GM12878 (cell line): ENCODE data around the gene PDZD2. TPM values are rescaled to one million over a fixed set of nuclear protein-coding genes. Genes with fewer than 3 reads are reported as not detected.

Experiments
- BACH1 ChIP-seq: fragments of 450-650 bp; IDR thresholded peaks from 2 replicates; pipeline ENCODE4 v1.6.1; 2017; ENCODE audit warnings: mild to moderate bottlenecking, borderline replicate concordance
- CBX3 ChIP-seq: fragments of 200-600 bp; sonication (generic); IDR thresholded peaks from 2 replicates; pipeline ENCODE4 v1.6.1; 2016; ENCODE audit warnings: low read depth, borderline replicate concordance
- DPF2 ChIP-seq: fragments of 450-650 bp; IDR thresholded peaks from 2 replicates; pipeline ENCODE4 v1.6.1; 2017; ENCODE audit warnings: mild to moderate bottlenecking
- EGR1 ChIP-seq, 2 experiments: IDR thresholded peaks; 1 replicate in 1 of 2; 2 replicates in 1 of 2; pipeline ENCODE4 v1.6.1; 2011 to 2012; ENCODE audit warnings: low read depth in 2 of 2, low read length in 2 of 2, borderline replicate concordance in 1 of 2, mild to moderate bottlenecking in 1 of 2, moderate library complexity in 1 of 2
- IRF4 ChIP-seq: IDR thresholded peaks from 2 replicates; pipeline ENCODE4 v1.6.1; 2011; ENCODE audit warnings: low read depth, low read length
- JUNB ChIP-seq: IDR thresholded peaks from 2 replicates; pipeline ENCODE4 v1.6.1; 2016; ENCODE audit warnings: antibody characterized with exemption, mild to moderate bottlenecking
- MEF2A ChIP-seq: IDR thresholded peaks from 2 replicates; pipeline ENCODE4 v1.6.1; 2011; ENCODE audit warnings: low read depth, mild to moderate bottlenecking, low read length, moderate library complexity; ENCODE audit not compliant: insufficient read depth
- MYB ChIP-seq: fragments of 150-350 bp; IDR thresholded peaks from 2 replicates; pipeline ENCODE4 v1.6.1; 2014; ENCODE audit warnings: mild to moderate bottlenecking, low read depth, low read length, borderline replicate concordance
- MYC ChIP-seq: IDR thresholded peaks from 2 replicates; pipeline ENCODE4 v1.6.1; 2011; ENCODE audit warnings: mild to moderate bottlenecking, low read length, moderate library complexity, inconsistent platforms; ENCODE audit not compliant: insufficient read depth, insufficient replicate concordance, insufficient read length, severe bottlenecking
- NFXL1 ChIP-seq: fragments of 450-650 bp; IDR thresholded peaks from 2 replicates; pipeline ENCODE4 v1.6.1; 2017; ENCODE audit warnings: antibody characterized with exemption, mild to moderate bottlenecking, borderline replicate concordance
- NFYB ChIP-seq: IDR thresholded peaks from 2 replicates; pipeline ENCODE4 v1.6.1; 2011; ENCODE audit warnings: low read depth, mild to moderate bottlenecking, low read length, improper control_type of control experiment, moderate library complexity; ENCODE audit not compliant: insufficient read depth
- PML ChIP-seq: IDR thresholded peaks from 2 replicates; pipeline ENCODE4 v1.6.1; 2012; ENCODE audit warnings: low read length, inconsistent platforms
- POLR2A ChIP-seq: IDR thresholded peaks from 2 replicates; pipeline ENCODE4 v1.6.1; 2011; ENCODE audit warnings: low read depth, mild to moderate bottlenecking, low read length
- SMC3 ChIP-seq: IDR thresholded peaks from 2 replicates; pipeline ENCODE4 v1.6.1; 2011; ENCODE audit warnings: low read length, improper control_type of control experiment, borderline replicate concordance
- SUZ12 ChIP-seq: fragments of 200-600 bp; sonication (generic); IDR thresholded peaks from one replicate; pipeline ENCODE4 v1.6.1; 2018; ENCODE audit warnings: antibody characterized with exemption, mild to moderate bottlenecking; ENCODE audit not compliant: unreplicated experiment
- TARDBP ChIP-seq: IDR thresholded peaks from 2 replicates; pipeline ENCODE4 v1.6.1; 2016; ENCODE audit warnings: borderline replicate concordance
- WRNIP1 ChIP-seq: IDR thresholded peaks from 2 replicates; pipeline ENCODE4 v1.6.1; 2011; ENCODE audit warnings: low read depth, low read length, improper control_type of control experiment, borderline replicate concordance
- YY1 ChIP-seq: IDR thresholded peaks from 2 replicates; pipeline ENCODE4 v1.6.1; 2011; ENCODE audit warnings: low read depth, mild to moderate bottlenecking, low read length
- ZBTB40 ChIP-seq: fragments of 450-650 bp; IDR thresholded peaks from 2 replicates; pipeline ENCODE4 v1.6.1; 2016; ENCODE audit warnings: mild to moderate bottlenecking, moderate library complexity, borderline replicate concordance
- polyA plus RNA-seq, 11 experiments: library from polyadenylated mRNA; depleted of rRNA in 4 of 11; unstranded in 6 of 11; stranded (reverse) in 5 of 11; fragments of >200 nt; fragmentation: Nextera tagmentation in 4 of 11; fragmentation: Illumina TruSeq in 1 of 11; extraction: Ambion mirVana in 4 of 11; extraction: Trizol in 1 of 11; gene quantifications; 1 replicate in 1 of 11; 2 replicates in 10 of 11; pipeline versions ENCODE4 v1.2.1 to v1.2.3, GENCODE V29; 2011 to 2016; ENCODE audit warnings: inconsistent platforms in 2 of 11, missing spikeins in 2 of 11, low read depth in 1 of 11
- total RNA-seq, 4 experiments: library from RNA; depleted of rRNA in 3 of 4; stranded (reverse); fragments of >200 nt in 3 of 4; fragmentation: Illumina TruSeq in 1 of 4; extraction: Trizol in 1 of 4; gene quantifications; 2 replicates each; pipeline versions ENCODE4 v1.2.1 to v1.2.3, GENCODE V29; 2013 to 2021
- TF ChIP-seq, protein P1 (sequence below): fragments of 450-650 bp; IDR thresholded peaks from 2 replicates; pipeline ENCODE4 v1.6.1; 2018; ENCODE audit warnings: borderline replicate concordance, mild to moderate bottlenecking; ENCODE audit not compliant: partially characterized antibody
- TF ChIP-seq, protein P2 (sequence below): IDR thresholded peaks from 2 replicates; pipeline ENCODE4 v1.6.1; 2011; ENCODE audit warnings: borderline replicate concordance, low read depth, mild to moderate bottlenecking, moderate library complexity, low read length; ENCODE audit not compliant: insufficient read depth, poor library complexity, severe bottlenecking
- TF ChIP-seq, protein P3 (sequence below): fragments of 450-650 bp; IDR thresholded peaks from 2 replicates; pipeline ENCODE4 v1.6.1; 2017; ENCODE audit warnings: mild to moderate bottlenecking, low read depth, inconsistent platforms; ENCODE audit not compliant: poor library complexity, severe bottlenecking

The PDZD2 gene
- total and polyA plus RNA-seq, 10 of the 15 experiments (the other 5 are each of a cell fraction or from before 2014, with no cell fraction given): 0.01 to 0.58 (median 0.29) TPM; not detected in 3

GRCh38 chr5:31770998-31771397, 132.1 kb downstream of the PDZD2 start (continued):
- no peak for TF ChIP-seq EGR1 (IDR thresholded peaks at IDR 0.05; ENCODE audit: borderline replicate concordance in 1 of 2, low read depth in 2 of 2, low read length in 2 of 2)
- TF ChIP-seq BACH1: no peak
- 0 out of 2 replicates have a peak, but pooled peaks have one; percentile 21 for TF ChIP-seq PML
- TF ChIP-seq NFXL1: no peak
- TF ChIP-seq MYC: no peak
- TF ChIP-seq, protein P1, sequence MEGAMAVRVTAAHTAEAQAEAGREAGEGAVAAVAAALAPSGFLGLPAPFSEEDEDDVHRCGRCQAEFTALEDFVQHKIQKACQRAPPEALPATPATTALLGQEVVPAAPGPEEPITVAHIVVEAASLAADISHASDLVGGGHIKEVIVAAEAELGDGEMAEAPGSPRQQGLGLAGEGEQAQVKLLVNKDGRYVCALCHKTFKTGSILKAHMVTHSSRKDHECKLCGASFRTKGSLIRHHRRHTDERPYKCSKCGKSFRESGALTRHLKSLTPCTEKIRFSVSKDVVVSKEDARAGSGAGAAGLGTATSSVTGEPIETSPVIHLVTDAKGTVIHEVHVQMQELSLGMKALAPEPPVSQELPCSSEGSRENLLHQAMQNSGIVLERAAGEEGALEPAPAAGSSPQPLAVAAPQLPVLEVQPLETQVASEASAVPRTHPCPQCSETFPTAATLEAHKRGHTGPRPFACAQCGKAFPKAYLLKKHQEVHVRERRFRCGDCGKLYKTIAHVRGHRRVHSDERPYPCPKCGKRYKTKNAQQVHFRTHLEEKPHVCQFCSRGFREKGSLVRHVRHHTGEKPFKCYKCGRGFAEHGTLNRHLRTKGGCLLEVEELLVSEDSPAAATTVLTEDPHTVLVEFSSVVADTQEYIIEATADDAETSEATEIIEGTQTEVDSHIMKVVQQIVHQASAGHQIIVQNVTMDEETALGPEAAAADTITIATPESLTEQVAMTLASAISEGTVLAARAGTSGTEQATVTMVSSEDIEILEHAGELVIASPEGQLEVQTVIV: no peak
- TF ChIP-seq NFYB: no peak
- no peak for TF ChIP-seq POLR2A
- TF ChIP-seq IRF4: peak; percentile 68
- TF ChIP-seq MEF2A: peak; percentile 96
- no peak for TF ChIP-seq WRNIP1
- TF ChIP-seq SUZ12: no peak
- TF ChIP-seq ZBTB40: no peak
- TF ChIP-seq YY1: no peak
- no peak for TF ChIP-seq TARDBP
- no peak for TF ChIP-seq DPF2
- TF ChIP-seq SMC3: no peak
- TF ChIP-seq, protein P2, sequence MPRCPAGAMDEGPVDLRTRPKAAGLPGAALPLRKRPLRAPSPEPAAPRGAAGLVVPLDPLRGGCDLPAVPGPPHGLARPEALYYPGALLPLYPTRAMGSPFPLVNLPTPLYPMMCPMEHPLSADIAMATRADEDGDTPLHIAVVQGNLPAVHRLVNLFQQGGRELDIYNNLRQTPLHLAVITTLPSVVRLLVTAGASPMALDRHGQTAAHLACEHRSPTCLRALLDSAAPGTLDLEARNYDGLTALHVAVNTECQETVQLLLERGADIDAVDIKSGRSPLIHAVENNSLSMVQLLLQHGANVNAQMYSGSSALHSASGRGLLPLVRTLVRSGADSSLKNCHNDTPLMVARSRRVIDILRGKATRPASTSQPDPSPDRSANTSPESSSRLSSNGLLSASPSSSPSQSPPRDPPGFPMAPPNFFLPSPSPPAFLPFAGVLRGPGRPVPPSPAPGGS: no peak
- peak; percentile 95 for TF ChIP-seq JUNB
- no peak for TF ChIP-seq MYB
- TF ChIP-seq, protein P3, sequence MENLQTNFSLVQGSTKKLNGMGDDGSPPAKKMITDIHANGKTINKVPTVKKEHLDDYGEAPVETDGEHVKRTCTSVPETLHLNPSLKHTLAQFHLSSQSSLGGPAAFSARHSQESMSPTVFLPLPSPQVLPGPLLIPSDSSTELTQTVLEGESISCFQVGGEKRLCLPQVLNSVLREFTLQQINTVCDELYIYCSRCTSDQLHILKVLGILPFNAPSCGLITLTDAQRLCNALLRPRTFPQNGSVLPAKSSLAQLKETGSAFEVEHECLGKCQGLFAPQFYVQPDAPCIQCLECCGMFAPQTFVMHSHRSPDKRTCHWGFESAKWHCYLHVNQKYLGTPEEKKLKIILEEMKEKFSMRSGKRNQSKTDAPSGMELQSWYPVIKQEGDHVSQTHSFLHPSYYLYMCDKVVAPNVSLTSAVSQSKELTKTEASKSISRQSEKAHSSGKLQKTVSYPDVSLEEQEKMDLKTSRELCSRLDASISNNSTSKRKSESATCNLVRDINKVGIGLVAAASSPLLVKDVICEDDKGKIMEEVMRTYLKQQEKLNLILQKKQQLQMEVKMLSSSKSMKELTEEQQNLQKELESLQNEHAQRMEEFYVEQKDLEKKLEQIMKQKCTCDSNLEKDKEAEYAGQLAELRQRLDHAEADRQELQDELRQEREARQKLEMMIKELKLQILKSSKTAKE: peak; percentile 48
- TF ChIP-seq CBX3: no peak
